C4-2B (cell line): ENCODE results near the gene NAV2.

Experiments
- ZFX ChIP-seq: fragments of 450-650 bp; IDR thresholded peaks from 2 replicates; pipeline ENCODE4 v1.6.1; 2017
- TF ChIP-seq, protein P1 (sequence below): fragments of 450-650 bp; conservative IDR thresholded peaks from 2 replicates; pipeline ENCODE4 v1.5.1; 2017; ENCODE audit warnings: mild to moderate bottlenecking

DNA sequence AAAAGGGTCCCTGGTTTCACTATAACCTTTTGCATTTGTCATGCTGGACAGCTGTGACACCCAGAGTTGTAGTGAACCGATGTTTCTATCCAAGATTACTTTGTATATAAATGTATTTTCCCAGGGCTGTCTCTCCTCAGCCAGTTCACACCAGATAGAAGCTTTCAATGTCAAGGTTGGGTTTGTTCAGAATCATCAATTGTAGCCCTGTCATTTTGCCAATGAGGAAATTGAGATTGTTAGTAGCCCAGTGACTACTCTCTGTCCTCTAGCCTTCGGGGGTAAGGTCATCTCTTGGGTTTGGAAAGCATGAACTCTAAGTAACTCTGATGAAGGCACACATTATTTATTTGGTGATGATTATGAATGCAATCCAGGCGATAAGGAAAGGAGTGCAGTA is 282.0 kb downstream of the NAV2 start:
- TF ChIP-seq, protein P1, sequence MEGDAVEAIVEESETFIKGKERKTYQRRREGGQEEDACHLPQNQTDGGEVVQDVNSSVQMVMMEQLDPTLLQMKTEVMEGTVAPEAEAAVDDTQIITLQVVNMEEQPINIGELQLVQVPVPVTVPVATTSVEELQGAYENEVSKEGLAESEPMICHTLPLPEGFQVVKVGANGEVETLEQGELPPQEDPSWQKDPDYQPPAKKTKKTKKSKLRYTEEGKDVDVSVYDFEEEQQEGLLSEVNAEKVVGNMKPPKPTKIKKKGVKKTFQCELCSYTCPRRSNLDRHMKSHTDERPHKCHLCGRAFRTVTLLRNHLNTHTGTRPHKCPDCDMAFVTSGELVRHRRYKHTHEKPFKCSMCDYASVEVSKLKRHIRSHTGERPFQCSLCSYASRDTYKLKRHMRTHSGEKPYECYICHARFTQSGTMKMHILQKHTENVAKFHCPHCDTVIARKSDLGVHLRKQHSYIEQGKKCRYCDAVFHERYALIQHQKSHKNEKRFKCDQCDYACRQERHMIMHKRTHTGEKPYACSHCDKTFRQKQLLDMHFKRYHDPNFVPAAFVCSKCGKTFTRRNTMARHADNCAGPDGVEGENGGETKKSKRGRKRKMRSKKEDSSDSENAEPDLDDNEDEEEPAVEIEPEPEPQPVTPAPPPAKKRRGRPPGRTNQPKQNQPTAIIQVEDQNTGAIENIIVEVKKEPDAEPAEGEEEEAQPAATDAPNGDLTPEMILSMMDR: no peak
- no peak for TF ChIP-seq ZFX
